Endothelial cell (in vitro differentiated cells): Measurements from ENCODE around the gene KLC3. TPM values are rescaled to one million over a fixed set of nuclear protein-coding genes. Genes with fewer than 3 reads are reported as not detected.

ENCODE experiments used
- DNase-seq: peaks from one replicate; pipeline ENCODE4 v3.0.0; 2021; ENCODE audit warnings: low spot score
- H3K27ac Mint-ChIP-seq: one replicate; pipeline ENCODE4 v1.8.0; 2021; ENCODE audit warnings: mixed read lengths, inconsistent platforms; ENCODE audit not compliant: unreplicated experiment
- H3K27me3 Mint-ChIP-seq: one replicate; pipeline ENCODE4 v1.8.0; 2021; ENCODE audit warnings: mild to moderate bottlenecking, moderate library complexity, mixed read lengths, inconsistent platforms; ENCODE audit not compliant: unreplicated experiment
- H3K36me3 Mint-ChIP-seq: one replicate; pipeline ENCODE4 v1.8.0; 2021; ENCODE audit warnings: mild to moderate bottlenecking, low read depth, mixed read lengths, inconsistent platforms; ENCODE audit not compliant: unreplicated experiment
- H3K4me1 Mint-ChIP-seq: one replicate; pipeline ENCODE4 v1.8.0; 2021; ENCODE audit warnings: mild to moderate bottlenecking, mixed read lengths, inconsistent platforms; ENCODE audit not compliant: unreplicated experiment
- H3K4me3 Mint-ChIP-seq: one replicate; pipeline ENCODE4 v1.8.0; 2021; ENCODE audit warnings: mild to moderate bottlenecking, mixed read lengths, inconsistent platforms; ENCODE audit not compliant: unreplicated experiment
- H3K9me3 Mint-ChIP-seq: one replicate; pipeline ENCODE4 v1.8.0; 2021; ENCODE audit warnings: mixed read lengths, inconsistent platforms; ENCODE audit not compliant: unreplicated experiment
- total RNA-seq: library from RNA; stranded (reverse); fragmentation: NEBNext Ultra II Directional; extraction: Animal tissue kit (Norgen Biotek cat#: 25700); gene quantifications from one replicate; pipeline ENCODE4 v1.2.1, GENCODE V29; 2021; ENCODE audit not compliant: unreplicated experiment
- TF ChIP-seq, protein P1 (sequence below): fragments of 200-600 bp; sonication (generic); IDR thresholded peaks from one replicate; pipeline ENCODE4 v1.5.0; 2021; ENCODE audit warnings: antibody characterized with exemption; ENCODE audit not compliant: unreplicated experiment

The KLC3 gene
- total RNA-seq, 1 donor from 2014 or later, result 0.44 TPM

DNA sequence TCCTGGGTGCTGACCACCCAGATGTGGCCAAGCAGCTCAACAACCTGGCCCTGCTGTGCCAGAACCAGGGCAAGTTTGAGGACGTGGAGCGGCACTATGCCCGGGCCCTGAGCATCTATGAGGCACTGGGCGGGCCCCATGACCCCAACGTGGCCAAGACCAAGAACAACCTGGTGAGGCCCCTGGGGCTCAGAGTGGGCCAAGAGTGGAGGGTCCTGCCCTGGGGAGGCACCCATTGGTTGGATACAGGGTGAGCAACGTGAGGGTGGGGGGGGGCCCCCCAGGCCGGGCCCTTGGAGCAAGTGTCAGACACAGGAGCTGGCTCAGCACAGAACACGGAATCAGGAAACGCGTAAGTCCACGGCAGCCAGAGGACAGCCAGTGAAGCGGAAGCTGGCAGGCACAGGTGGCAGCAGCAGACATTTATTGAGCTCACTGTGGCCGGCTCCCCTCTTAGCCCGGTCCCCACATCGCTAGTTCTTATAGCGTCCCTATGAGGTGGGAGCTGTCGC, 8.9 kb downstream of the KLC3 start:
- no peaks in the 10 kb centered on the region for H3K4me1 Mint-ChIP-seq
- peaks cover 28% of the 10 kb centered on the region for H3K36me3 Mint-ChIP-seq
- no peak for DNase-seq
- H3K9me3 Mint-ChIP-seq, result no peaks in the 10 kb centered on the region
- H3K4me3 Mint-ChIP-seq, result no peak overlapping the region
- H3K27ac Mint-ChIP-seq, result no peak overlapping the region
- peaks cover 14% of the 10 kb centered on the region for H3K27me3 Mint-ChIP-seq
- TF ChIP-seq, protein P1, sequence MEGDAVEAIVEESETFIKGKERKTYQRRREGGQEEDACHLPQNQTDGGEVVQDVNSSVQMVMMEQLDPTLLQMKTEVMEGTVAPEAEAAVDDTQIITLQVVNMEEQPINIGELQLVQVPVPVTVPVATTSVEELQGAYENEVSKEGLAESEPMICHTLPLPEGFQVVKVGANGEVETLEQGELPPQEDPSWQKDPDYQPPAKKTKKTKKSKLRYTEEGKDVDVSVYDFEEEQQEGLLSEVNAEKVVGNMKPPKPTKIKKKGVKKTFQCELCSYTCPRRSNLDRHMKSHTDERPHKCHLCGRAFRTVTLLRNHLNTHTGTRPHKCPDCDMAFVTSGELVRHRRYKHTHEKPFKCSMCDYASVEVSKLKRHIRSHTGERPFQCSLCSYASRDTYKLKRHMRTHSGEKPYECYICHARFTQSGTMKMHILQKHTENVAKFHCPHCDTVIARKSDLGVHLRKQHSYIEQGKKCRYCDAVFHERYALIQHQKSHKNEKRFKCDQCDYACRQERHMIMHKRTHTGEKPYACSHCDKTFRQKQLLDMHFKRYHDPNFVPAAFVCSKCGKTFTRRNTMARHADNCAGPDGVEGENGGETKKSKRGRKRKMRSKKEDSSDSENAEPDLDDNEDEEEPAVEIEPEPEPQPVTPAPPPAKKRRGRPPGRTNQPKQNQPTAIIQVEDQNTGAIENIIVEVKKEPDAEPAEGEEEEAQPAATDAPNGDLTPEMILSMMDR, result no peak

GRCh38 chr19:45350477-45351058, 10.0 kb downstream of the KLC3 start:
- no peaks in the 10 kb centered on the region for H3K9me3 Mint-ChIP-seq
- no peaks in the 10 kb centered on the region for H3K4me1 Mint-ChIP-seq
- H3K27me3 Mint-ChIP-seq, result peaks cover 14% of the 10 kb centered on the region
- H3K27ac Mint-ChIP-seq, result no peak overlapping the region
- H3K4me3 Mint-ChIP-seq, result no peak overlapping the region
- TF ChIP-seq, protein P1, result no peak
- no peak for DNase-seq
- H3K36me3 Mint-ChIP-seq, result peaks cover 33% of the 10 kb centered on the region

DNA sequence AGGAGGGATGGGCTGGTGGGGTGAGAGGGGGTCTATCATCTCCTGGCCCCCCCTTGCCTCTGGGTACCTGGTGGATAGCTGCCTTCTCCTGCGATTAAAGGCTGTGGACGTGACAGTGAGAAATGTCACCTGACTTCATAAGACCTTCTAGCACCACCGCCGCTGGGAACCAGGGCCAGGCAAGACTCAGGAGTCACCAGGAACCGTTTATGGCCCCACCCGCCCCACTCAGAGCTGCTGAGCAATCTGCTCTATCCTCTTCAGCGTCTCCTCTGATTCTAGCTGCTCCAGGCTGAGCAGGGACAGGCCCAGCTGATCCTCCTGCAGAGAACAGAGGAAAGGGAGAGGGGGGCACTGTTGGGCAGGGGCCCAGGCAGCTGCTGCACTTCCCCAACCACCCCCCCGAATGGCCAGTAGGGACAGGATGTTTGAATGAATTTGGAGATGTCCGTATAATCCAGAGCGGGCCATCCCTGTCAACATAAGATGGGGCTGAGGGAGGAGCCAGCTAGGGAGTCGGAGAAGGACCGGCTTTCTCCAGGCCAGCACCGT, 10.9 kb downstream of the KLC3 start:
- Mint-ChIP-seq H3K9me3 (no peaks in the 10 kb centered on the region), H3K36me3 (peaks cover 33% of the 10 kb centered on the region), H3K27me3 (peaks cover 10% of the 10 kb centered on the region), H3K27ac (no peak overlapping the region), H3K4me1 (no peaks in the 10 kb centered on the region), H3K4me3 (no peak overlapping the region)
- TF ChIP-seq, protein P1, result no peak
- DNase-seq, result no peak

DNA sequence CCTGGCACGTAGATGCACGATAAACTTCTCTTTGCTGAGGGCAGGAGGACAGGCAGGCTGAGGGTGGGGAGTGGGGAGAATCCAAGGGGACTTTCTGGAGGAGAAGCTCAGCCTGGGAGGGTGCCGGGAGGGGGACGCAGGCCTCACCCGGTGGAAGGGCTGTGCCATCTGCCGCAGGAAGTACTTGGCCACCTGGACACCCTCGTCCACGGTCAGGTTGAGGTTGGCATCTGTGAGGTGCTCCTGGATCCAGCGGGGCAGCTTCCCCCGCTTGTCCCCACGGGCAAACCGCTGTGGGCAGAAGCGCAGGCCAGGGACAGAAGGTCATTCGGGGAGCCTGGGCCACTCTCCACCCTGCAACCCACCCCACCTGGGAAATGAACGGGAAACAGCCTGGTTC, 11.5 kb downstream of the KLC3 start:
- H3K27ac Mint-ChIP-seq, result no peak overlapping the region
- H3K36me3 Mint-ChIP-seq, result peaks cover 37% of the 10 kb centered on the region
- no peak for DNase-seq
- H3K4me1 Mint-ChIP-seq, result no peaks in the 10 kb centered on the region
- H3K27me3 Mint-ChIP-seq, result peaks cover 8% of the 10 kb centered on the region
- TF ChIP-seq, protein P1, result no peak
- no peaks in the 10 kb centered on the region for H3K9me3 Mint-ChIP-seq
- H3K4me3 Mint-ChIP-seq, result no peak overlapping the region

- H3K4me1 Mint-ChIP-seq, result no peaks in the 10 kb centered on the region
- peaks cover 40% of the 10 kb centered on the region for H3K36me3 Mint-ChIP-seq
- H3K9me3 Mint-ChIP-seq, result no peaks in the 10 kb centered on the region
- no peak overlapping the region for H3K4me3 Mint-ChIP-seq
- H3K27ac Mint-ChIP-seq, result no peak overlapping the region
- TF ChIP-seq, protein P1, result no peak
- DNase-seq, result no peak
- H3K27me3 Mint-ChIP-seq, result peaks cover 8% of the 10 kb centered on the region
These were observed 11.9 kb downstream of the KLC3 start for GRCh38 chr19:45352471-45352870.
